Measurements from ENCODE around the gene OR1J1.

The OR1J1 gene, protein sequence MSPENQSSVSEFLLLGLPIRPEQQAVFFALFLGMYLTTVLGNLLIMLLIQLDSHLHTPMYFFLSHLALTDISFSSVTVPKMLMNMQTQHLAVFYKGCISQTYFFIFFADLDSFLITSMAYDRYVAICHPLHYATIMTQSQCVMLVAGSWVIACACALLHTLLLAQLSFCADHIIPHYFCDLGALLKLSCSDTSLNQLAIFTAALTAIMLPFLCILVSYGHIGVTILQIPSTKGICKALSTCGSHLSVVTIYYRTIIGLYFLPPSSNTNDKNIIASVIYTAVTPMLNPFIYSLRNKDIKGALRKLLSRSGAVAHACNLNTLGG

GRCh38 chr9:122477826-122478225 is at the start of gene OR1J1:
TSS of gene OR1J1 (minus strand) at chr9:122477926. CDS start at chr9:122477926, 0 bp downstream.
- no peak for FAIRE-seq

DNA sequence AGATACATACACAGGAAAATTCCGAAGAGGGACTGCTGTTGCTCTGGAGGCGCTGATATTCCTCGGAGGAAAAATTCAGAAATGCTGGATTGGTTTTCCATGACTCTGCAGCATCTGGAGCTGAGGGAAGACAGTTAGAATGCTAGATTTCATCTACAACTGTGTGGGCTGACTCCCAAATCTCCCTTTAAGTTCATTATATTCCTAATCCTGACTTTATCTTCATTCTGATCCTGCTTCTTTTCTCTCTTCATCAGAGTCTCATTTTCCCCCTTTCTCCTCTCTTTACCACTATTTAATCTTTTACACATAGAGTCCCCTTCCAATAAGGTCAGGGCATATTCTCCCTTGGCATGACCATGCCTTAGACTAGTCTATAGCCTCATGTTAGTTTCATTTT is 49.5 kb upstream of the OR1J1 start, which contains the start of gene OR1N1:
Gene OR1N1, minus strand, starts transcription at position 101 of the 400 bp plus-strand sequence. Its CDS starts 0 bp downstream, at position 101.
- no peak for FAIRE-seq

DNA sequence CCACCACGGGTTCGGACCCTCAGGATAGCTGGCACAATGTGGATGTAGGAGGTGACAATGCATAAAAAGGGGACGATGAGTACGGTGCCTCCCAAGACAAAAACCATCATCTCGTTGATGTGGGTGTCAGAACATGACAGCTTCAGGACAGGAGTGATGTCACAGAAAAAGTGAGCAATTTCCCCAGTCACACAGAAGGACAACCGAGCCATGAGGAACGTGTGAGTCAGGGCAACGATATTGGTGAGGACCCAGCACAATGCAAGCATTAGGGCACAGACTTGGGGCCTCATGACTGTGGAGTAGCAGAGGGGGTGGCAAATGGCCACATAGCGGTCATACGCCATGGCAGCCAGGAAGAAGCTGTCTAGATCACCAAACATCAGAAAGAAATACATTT is 48.9 kb upstream of the OR1J1 start:
- no peak for FAIRE-seq

- FAIRE-seq, result no peak
Measured at GRCh38 chr9:122519376-122519775, 41.6 kb upstream of the OR1J1 start.

DNA sequence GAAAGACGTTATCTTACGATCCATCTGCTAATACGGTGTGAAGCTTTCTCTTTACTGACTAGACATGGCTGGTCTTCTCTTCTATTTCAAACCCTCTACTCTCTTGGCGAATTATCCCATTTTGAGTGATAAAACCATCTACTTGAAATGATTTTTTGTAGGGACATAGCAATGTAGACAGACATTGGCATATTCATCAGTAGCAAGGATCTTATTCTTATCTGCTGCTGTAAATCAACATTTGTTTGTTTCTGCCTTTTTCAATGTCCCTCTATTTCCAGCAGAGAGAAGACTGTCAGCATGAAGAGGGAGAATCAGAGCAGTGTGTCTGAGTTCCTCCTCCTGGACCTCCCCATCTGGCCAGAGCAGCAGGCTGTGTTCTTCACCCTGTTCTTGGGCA is 41.1 kb upstream of the OR1J1 start, which contains the start of gene OR1J4:
Gene OR1J4, plus strand, starts transcription at position 301 of the 400 bp plus-strand sequence. Its CDS starts 0 bp downstream, at position 301.
- FAIRE-seq, result no peak

GRCh38 chr9:122518226-122518625 is 40.5 kb upstream of the OR1J1 start:
- FAIRE-seq, result no peak

DNA sequence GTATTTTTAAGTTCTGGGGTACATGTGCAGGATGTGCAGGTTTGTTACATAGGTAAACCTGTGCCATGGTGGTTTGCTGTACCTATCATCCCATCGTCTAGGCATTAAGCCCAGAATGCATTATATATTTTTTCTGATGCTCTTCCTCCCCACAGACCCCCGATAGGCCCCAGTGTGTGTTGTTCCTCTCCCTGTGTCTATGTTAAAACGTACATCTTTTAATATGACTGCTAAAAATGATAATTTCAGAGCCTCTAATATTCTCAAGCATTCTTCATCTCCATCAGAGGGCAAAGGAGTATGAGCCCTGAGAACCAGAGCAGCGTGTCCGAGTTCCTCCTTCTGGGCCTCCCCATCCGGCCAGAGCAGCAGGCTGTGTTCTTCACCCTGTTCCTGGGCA is 32.8 kb upstream of the OR1J1 start, which contains the start of gene OR1J2:
Gene OR1J2, plus strand, starts transcription at position 301 of the 400 bp plus-strand sequence. Its CDS starts 0 bp downstream, at position 301.
- no peak for FAIRE-seq

DNA sequence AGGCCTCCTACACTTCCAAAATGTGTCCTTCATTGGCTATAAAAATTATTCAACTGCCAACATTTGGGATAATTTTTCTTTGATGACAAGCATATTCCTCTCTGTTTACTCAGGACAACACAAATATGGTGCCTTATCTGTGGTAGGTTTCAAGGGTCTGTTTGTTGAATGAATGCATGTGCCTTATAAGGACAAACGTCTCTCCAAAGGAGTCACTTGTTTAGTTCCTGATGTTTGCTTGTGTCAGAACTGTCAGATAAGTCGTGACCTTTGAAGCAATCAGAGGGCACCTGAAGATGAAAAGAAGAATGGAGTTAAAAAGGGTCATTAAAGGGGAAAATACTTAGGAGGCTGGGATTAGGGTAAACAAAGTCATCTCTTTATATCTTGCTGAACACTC is 29.2 kb upstream of the OR1J1 start:
- no peak for FAIRE-seq

DNA sequence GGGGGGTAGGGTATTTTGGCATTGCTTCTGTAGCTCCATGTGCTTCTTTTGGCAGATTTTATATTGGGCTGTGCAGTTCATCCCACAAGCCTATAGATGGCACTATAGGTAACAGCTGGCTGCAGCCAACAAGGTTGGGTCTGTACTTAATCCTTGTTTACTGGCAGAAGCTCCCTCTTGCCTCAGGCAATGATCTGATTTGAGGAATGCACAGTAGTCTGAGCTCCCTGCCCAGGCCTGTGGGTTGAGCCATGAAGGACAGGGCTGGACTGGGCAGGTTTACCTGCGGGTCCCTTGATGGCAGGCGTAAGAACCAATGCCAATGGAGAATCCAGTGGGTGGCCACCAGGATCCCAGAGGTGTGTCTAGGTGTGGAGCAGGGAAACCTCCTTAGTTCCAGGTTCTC is 21.2 kb upstream of the OR1J1 start:
- no peak for FAIRE-seq

DNA sequence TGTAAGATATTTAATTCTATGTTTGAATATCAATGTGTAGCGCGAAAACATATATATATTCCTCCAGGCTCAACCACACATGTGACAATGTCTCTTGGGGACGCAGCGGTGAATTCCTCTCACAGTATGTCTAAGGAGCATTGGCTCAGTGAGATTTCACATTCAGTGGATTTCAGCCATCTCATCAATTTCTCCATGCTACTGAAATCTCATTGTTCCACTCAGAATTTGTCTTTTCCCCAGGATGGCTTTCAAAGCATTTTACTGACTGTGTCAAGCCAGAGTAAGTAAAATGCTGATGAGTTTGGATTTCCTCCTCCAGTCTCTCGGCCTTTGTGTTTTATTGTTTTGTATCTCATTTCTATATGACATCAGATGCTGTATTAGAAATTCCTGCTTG is 1.3 kb upstream of the OR1J1 start:
- FAIRE-seq, result no peak

GRCh38 chr9:122477346-122477745 is 380 bp downstream of the OR1J1 start:
- FAIRE-seq, result no peak

DNA sequence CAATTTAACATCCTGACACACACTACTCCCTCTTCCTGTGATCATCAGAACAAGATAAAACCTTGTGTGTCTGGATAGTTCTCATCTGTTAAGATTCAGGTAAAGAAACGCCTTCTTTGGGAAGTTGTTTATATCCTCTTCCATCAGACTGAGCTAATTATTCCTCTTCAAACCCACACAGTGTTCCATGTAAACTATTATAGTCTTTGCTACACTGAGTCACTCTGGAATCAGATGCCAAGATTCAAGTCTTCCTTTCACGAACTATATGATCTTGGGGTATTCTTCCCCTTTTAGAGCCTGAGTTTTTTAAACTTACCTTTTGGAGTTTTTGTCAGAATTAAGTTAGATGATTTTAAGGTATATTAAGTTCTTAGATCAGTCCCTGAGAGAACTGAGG is 2.0 kb downstream of the OR1J1 start:
- FAIRE-seq, result no peak

DNA sequence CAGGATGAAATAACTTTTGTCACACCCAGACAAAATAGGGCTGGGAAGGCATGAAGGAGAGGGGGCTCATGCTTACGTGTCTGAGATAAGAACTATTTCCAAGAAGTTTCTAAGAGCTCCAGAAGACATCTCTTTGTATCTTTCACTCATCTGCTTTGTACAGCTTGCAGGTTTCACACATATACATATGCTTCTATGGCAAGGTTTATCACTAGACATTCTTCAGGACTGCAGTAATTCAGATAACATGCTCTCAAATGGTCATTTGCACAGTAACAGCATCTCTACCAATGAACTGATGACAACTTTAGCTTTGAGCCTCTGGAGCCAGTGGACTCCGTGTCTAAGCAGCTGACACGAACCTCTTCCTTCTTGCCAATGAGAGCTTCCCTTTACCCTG is 3.2 kb downstream of the OR1J1 start:
- no peak for FAIRE-seq

DNA sequence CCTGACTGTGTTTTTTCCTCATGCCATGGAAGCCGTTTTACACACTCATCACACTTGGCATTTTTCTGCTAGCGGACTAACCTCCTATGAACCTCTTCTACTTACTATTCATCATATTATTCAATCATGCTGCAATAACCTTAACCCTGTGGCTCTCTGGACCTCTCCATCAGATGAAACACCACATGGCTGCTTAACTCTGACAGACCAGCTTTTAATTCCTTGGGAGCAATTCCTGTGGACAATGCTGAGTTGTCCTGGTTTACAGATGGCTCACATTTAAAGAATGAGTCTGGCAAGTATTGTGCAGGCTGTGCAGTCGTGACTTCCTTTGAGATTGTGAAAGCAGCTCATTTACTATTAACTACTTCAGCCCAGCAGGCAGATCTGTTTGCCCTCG is 9.0 kb downstream of the OR1J1 start:
- FAIRE-seq, result no peak

- FAIRE-seq, result no peak
Measured at GRCh38 chr9:122466456-122466855, 11.3 kb downstream of the OR1J1 start.

GRCh38 chr9:122464633-122465567 is 12.8 kb downstream of the OR1J1 start:
- FAIRE-seq, result peak; percentile 47

GRCh38 chr9:122463828-122464632 is 13.7 kb downstream of the OR1J1 start:
- no peak for FAIRE-seq

GRCh38 chr9:122457787-122458186 is 19.9 kb downstream of the OR1J1 start:
- FAIRE-seq, result no peak

DNA sequence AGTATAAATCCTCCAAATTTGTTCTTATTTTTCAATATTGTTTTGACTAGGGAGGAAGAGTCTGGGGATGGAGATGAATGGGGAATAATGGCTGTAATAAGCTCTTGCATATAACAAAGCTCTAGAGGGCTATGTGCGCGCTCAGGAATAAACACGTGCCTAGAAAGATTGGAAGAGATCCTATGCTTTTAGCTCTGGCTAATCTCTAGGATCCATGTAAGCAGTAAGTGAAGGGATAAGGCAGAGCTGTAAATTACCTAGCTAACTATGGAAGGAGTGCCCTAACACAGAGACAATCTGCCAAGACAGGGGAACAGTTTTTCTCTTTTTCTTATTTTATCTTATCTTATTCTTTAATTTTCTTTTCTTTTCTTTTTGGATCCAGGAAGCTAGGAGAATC is 21.6 kb downstream of the OR1J1 start:
- no peak for FAIRE-seq

DNA sequence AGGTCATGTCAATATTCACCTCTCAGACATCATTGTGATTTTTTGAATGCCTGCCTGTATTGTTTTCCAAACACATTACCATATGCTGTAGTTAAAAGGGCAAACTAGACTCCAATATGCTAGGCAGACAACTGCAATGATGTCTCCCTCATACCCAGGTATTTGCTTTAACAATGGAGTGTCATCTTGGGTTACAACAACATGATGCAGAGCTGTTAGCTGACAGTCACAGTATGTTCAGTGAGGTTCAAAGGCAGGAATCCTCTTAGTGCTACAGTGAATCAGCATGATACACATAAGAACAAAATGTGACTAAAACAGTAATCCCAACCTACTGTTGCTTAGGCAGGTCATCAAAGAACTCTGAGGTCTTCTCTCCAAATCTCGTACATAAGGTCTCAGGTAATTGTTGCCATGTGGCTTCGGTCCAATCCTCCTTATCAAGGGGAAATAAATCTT is 24.0 kb downstream of the OR1J1 start:
- no peak for FAIRE-seq

DNA sequence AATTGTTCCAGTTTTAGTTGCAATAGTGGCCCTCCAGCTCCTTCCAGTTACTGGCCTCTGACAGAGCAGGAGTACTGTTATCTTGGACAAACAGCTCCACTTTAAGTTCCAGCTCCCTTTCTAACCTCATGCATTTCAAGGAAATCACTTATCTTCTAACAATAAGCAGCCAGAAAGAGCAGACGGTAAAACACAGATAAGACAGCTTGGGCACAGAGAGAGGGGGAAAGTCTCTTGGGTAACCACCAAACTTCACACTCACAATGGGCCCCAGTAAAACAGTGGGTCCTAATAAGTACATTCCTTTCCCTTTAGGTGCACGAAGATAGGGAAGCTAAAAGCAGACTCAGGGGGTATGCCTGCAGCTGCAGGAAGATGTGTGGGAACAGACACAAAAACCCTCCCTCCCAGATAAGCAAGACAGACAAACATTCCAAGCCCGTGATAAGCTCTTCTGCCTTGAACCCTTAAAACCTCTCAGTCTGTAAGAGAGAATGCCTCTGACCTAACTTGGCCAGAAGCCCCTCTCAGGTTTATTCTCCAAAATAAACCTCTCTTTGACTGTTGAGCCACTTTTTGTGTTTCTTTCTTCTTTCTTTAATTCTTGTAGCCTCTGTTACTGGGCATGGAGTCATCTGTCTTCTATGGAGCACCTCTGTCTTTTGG is 30.8 kb downstream of the OR1J1 start:
- no peak for FAIRE-seq

- no peak for FAIRE-seq
Measured at GRCh38 chr9:122445155-122445749, 32.5 kb downstream of the OR1J1 start.

All from islet of Langerhans (tissue), 1 donor.